HG02588 (cell line): ENCODE measurements around the gene CCDC12.

Experiments used
- ATAC-seq: cut with Tn5 transposase; IDR thresholded peaks from one replicate; pipeline ENCODE4 v1.9.1; 2021; ENCODE audit warnings: mild to moderate bottlenecking, moderate library complexity; ENCODE audit not compliant: unreplicated experiment

The CCDC12 gene

GRCh38 chr3:46908294-46908985 lies 68.1 kb downstream of the CCDC12 start:
- no peak for ATAC-seq

- ATAC-seq: no peak
Observed at GRCh38 chr3:46907960-46908293, 68.6 kb downstream of the CCDC12 start.

GRCh38 chr3:46907271-46907670 lies 69.3 kb downstream of the CCDC12 start:
- no peak for ATAC-seq

- ATAC-seq: no peak
Observed at GRCh38 chr3:46906471-46907058, 70.0 kb downstream of the CCDC12 start.

- no peak for ATAC-seq
Observed at GRCh38 chr3:46905661-46906451, 70.7 kb downstream of the CCDC12 start.

GRCh38 chr3:46905213-46905560 lies 71.4 kb downstream of the CCDC12 start:
- no peak for ATAC-seq

GRCh38 chr3:46904303-46905212 lies 72.0 kb downstream of the CCDC12 start:
- ATAC-seq: no peak

GRCh38 chr3:46903341-46904302 lies 72.9 kb downstream of the CCDC12 start:
- ATAC-seq: no peak

GRCh38 chr3:46902188-46902631 lies 74.3 kb downstream of the CCDC12 start:
- no peak for ATAC-seq

- no peak for ATAC-seq
Observed at GRCh38 chr3:46901591-46902187, 74.9 kb downstream of the CCDC12 start.

- ATAC-seq: no peak
Observed at GRCh38 chr3:46901061-46901460, 75.5 kb downstream of the CCDC12 start.

- ATAC-seq: no peak
Observed at GRCh38 chr3:46900356-46900755, 76.2 kb downstream of the CCDC12 start.

GRCh38 chr3:46900007-46900292 lies 76.6 kb downstream of the CCDC12 start:
- no peak for ATAC-seq

GRCh38 chr3:46899151-46900006 lies 77.2 kb downstream of the CCDC12 start:
- no peak for ATAC-seq

GRCh38 chr3:46898321-46899150 lies 78.0 kb downstream of the CCDC12 start:
- no peak for ATAC-seq

GRCh38 chr3:46897829-46898320 lies 78.7 kb downstream of the CCDC12 start:
- no peak for ATAC-seq

- ATAC-seq: no peak
Observed at GRCh38 chr3:46897031-46897430, 79.5 kb downstream of the CCDC12 start.

- no peak for ATAC-seq
Observed at GRCh38 chr3:46896386-46896785, 80.2 kb downstream of the CCDC12 start.
